ENCODE measurements around the gene GRIFIN. TPM values are rescaled to one million over a fixed set of nuclear protein-coding genes. Genes with fewer than 3 reads are reported as not detected.

Gene GRIFIN
- total RNA-seq, 2 donors from 2014 or later = not detected

DNA sequence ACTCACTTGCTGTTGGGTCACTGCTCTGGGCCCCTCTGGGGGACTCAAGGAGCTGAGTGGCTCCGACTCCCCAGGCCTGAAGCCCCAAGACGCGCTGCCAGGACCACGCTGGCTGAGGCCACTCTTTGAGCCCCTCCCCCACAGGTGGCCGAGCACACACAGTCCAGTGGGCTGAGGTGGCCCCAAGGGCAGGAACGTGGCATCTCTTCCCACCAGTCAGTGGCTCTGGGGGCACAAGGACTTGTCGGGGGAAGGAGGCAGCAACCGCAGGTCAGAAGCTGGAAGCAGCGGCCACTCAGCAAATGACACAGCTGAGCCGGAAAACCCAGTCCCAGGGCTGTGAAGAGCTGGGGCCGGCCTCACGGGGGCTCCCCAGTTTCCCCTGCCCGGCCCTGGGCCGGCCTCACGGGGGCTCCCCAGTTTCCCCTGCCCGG is 24.1 kb downstream of the GRIFIN start:
- Histone ChIP-seq H3K4me1 (ENCODE audit: control insufficient read depth, insufficient read depth, low read length) (no peaks in the 10 kb centered on the region), H3K36me3 (ENCODE audit: control insufficient read depth, insufficient read depth, low read length) (no peaks in the 10 kb centered on the region), H3K9ac (ENCODE audit: extremely low read depth, low read length, poor library complexity, severe bottlenecking) (no peak overlapping the region), H3K27ac (ENCODE audit: low read depth, low read length) (no peak overlapping the region), H3K9me3 (ENCODE audit: control insufficient read depth, low read length) (no peaks in the 10 kb centered on the region), H3K27me3 (ENCODE audit: control insufficient read depth, insufficient read depth, low read length, poor library complexity, severe bottlenecking) (no peaks in the 10 kb centered on the region), H3K4me3 (ENCODE audit: low read length) (no peak overlapping the region)
- Mint-ChIP-seq H3K27me3 (ENCODE audit: insufficient read depth) (peaks cover 2% of the 10 kb centered on the region), H3K36me3 (ENCODE audit: low read depth) (no peaks in the 10 kb centered on the region), H3K4me3 (no peak overlapping the region), H3K9me3 (peaks cover 4% of the 10 kb centered on the region), H3K4me1 (peaks cover 2% of the 10 kb centered on the region), H3K27ac (no peak overlapping the region)
- 77% methylated on average over 15 of the region's 16 CpGs; no CpG with 5 or more reads in 1 of the 2 experiments for WGBS, 2 experiments (ENCODE audit: insufficient coverage in 1 of 2, insufficient read length in 1 of 2)
- TF ChIP-seq, protein P1, sequence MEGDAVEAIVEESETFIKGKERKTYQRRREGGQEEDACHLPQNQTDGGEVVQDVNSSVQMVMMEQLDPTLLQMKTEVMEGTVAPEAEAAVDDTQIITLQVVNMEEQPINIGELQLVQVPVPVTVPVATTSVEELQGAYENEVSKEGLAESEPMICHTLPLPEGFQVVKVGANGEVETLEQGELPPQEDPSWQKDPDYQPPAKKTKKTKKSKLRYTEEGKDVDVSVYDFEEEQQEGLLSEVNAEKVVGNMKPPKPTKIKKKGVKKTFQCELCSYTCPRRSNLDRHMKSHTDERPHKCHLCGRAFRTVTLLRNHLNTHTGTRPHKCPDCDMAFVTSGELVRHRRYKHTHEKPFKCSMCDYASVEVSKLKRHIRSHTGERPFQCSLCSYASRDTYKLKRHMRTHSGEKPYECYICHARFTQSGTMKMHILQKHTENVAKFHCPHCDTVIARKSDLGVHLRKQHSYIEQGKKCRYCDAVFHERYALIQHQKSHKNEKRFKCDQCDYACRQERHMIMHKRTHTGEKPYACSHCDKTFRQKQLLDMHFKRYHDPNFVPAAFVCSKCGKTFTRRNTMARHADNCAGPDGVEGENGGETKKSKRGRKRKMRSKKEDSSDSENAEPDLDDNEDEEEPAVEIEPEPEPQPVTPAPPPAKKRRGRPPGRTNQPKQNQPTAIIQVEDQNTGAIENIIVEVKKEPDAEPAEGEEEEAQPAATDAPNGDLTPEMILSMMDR (conservative IDR thresholded peaks at IDR 0.05) = no peak
- peak; percentile 61 for DNase-seq

DNA sequence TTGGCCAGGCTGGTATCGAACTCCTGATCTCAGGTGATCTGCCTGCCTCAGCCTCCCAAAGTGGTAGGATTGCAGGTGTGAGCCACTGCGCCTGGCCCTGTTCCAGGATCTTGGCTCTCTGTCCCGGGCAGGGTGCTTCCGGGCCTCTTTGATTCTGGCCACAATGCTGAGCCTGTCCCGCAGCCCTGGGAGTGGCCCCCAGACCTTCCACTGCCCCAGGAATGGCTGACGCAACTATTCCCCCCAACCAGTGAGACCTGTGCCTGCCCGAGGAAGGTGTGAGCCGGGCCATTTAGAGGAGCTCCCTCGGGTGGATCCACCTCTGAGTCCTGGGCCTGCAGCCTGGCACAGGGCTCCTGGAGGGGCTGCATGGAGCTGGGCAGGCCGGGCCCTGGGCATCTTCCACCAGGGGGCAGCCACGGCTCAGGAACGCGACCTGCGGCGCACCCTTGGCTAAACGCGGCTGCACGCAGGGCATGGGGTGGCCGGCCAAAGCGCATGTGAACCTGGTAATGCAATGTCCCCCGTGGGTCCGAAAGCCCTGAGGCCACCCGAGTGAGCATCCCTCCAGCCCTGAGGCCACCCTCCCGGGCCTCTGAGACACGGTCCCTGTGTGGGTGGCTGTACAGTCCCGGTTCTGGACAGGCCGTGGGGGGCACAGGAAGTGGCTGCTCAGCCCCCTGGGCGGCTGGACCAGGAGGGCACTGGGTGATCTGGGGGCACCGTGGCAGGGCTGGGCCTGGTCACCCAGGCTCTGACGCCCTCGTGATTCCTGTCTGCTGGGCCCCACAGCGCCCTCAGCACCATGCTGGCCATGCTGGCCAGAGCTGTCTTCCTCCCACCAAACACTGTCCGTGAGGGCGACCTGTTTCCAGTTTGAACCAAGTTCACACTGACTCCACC is 24.8 kb downstream of the GRIFIN start:
- H3K9ac ChIP-seq (ENCODE audit: extremely low read depth, low read length, poor library complexity, severe bottlenecking) = no peak overlapping the region
- H3K36me3 ChIP-seq (ENCODE audit: control insufficient read depth, insufficient read depth, low read length) = no peaks in the 10 kb centered on the region
- 33 to 40% methylated on average over 30 to 34 of the region's 34 CpGs for WGBS, 2 experiments (ENCODE audit: insufficient coverage in 1 of 2, insufficient read length in 1 of 2)
- Mint-ChIP-seq H3K36me3 (ENCODE audit: low read depth) (no peaks in the 10 kb centered on the region), H3K27ac (peak overlapping the region; percentile 80), H3K27me3 (ENCODE audit: insufficient read depth) (peaks cover 2% of the 10 kb centered on the region), H3K4me1 (peaks cover 2% of the 10 kb centered on the region), H3K9me3 (peaks cover 4% of the 10 kb centered on the region), H3K4me3 (no peak overlapping the region)
- H3K27ac ChIP-seq (ENCODE audit: low read depth, low read length) = no peak overlapping the region
- H3K9me3 ChIP-seq (ENCODE audit: control insufficient read depth, low read length) = no peaks in the 10 kb centered on the region
- H3K4me1 ChIP-seq (ENCODE audit: control insufficient read depth, insufficient read depth, low read length) = no peaks in the 10 kb centered on the region
- DNase-seq = peak; percentile 96
- H3K4me3 ChIP-seq (ENCODE audit: low read length) = no peak overlapping the region
- TF ChIP-seq, protein P1 (conservative IDR thresholded peaks at IDR 0.05) = peak; percentile 94
- no peaks in the 10 kb centered on the region for H3K27me3 ChIP-seq (ENCODE audit: control insufficient read depth, insufficient read depth, low read length, poor library complexity, severe bottlenecking)

DNA sequence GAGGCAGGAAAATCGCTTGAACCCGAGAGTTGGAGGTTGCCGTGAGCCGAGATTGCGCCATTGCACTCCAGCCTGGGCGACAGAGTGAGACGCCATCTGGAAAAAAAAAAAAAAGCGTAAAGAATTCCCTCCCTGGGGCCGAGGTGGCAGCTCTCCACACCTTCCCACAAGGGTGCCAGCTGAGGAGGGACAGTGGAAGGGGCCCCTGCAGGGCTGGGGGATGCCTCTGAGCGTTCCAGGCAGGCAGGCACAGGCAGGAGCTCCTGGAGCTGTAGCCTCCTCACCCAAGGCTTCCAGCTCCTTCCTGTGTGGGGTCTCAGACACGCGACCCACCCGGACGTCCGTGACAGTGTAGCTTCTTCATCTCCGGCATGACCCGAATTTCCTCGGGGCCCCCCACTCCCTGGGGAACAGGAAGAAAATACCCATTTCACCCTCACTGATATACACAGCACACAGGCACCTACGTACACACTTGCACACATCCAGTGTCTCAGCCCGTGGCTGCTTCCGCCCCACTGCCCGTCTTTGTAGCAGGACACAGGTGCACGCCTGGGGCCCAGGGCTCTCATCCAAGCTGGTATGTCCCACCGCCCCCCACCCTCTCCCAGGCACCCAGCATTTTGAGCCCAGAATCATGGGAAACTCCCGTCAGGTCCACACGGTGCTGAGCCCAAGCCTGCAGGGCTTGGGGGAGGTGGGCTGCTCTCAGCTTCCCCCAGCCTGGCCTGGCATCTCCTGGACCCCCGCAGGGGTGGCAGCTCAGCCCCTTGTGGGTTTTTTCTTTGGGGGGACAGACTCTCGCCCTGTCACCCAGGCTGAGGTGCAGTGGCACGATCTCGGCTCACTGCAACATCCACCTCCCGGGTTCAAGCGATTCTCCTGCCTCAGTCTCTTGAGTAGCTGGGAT is 25.7 kb downstream of the GRIFIN start:
- peak overlapping the region; percentile 17 for H3K27ac Mint-ChIP-seq
- DNase-seq = no peak

More for the DNA sequence above, 25.7 kb downstream of the GRIFIN start:
- H3K4me3 ChIP-seq (ENCODE audit: low read length) = no peak overlapping the region
- 89 to 90% methylated on average over 16 to 32 of the region's 32 CpGs for WGBS, 2 experiments (ENCODE audit: insufficient coverage in 1 of 2, insufficient read length in 1 of 2)
- no peak overlapping the region for H3K9ac ChIP-seq (ENCODE audit: extremely low read depth, low read length, poor library complexity, severe bottlenecking)
- no peak overlapping the region for H3K27ac ChIP-seq (ENCODE audit: low read depth, low read length)
- peaks cover 2% of the 10 kb centered on the region for H3K4me1 Mint-ChIP-seq
- H3K36me3 Mint-ChIP-seq (ENCODE audit: low read depth) = no peaks in the 10 kb centered on the region
- H3K27me3 ChIP-seq (ENCODE audit: control insufficient read depth, insufficient read depth, low read length, poor library complexity, severe bottlenecking) = no peaks in the 10 kb centered on the region
- H3K27me3 Mint-ChIP-seq (ENCODE audit: insufficient read depth) = no peaks in the 10 kb centered on the region
- TF ChIP-seq, protein P1 (conservative IDR thresholded peaks at IDR 0.05) = no peak
- H3K4me3 Mint-ChIP-seq = no peak overlapping the region
- no peaks in the 10 kb centered on the region for H3K9me3 ChIP-seq (ENCODE audit: control insufficient read depth, low read length)
- no peaks in the 10 kb centered on the region for H3K36me3 ChIP-seq (ENCODE audit: control insufficient read depth, insufficient read depth, low read length)
- no peaks in the 10 kb centered on the region for H3K4me1 ChIP-seq (ENCODE audit: control insufficient read depth, insufficient read depth, low read length)
- peaks cover 4% of the 10 kb centered on the region for H3K9me3 Mint-ChIP-seq
